OCI-LY7 (cell line): ENCODE data around the gene ATP12A. TPM values are rescaled to one million over a fixed set of nuclear protein-coding genes. Genes with fewer than 3 reads are reported as not detected.

Experiments
- BruUV-seq: library from RNA; stranded (reverse); fragments of 400-500 nt; replicated peaks from 2 replicates; lab custom pipeline; 2021; lab: Mats Ljungman, UMichigan
- CTCF ChIA-PET: fragments of 300-600 bp; sonication (Branson Sonifier 250); formaldehyde crosslinking; loops from one replicate; lab custom pipeline; 2022; ENCODE audit warnings: antibody characterized with exemption; ENCODE audit not compliant: unreplicated experiment; lab: Charles Lee
- POLR2A ChIA-PET: fragments of 300-600 bp; sonication (Branson Sonifier 250); formaldehyde crosslinking; loops from one replicate; lab custom pipeline; 2022; ENCODE audit warnings: antibody characterized with exemption; lab: Charles Lee
- DNase-seq: peaks from one replicate; pipeline ENCODE4 v3.0.0-alpha.2; 2015; ENCODE audit warnings: low spot score
- H2AFZ ChIP-seq: fragments of 200-600 bp; sonication (generic), shearing (Covaris generic); 2 replicates; pipeline ENCODE4 v1.6.1; 2014; ENCODE audit warnings: mild to moderate bottlenecking, antibody characterized with exemption, low read length, moderate library complexity
- H3K27ac ChIP-seq: fragments of 200-600 bp; sonication (generic); 2 replicates; pipeline ENCODE4 v1.5.1; 2014; ENCODE audit warnings: mixed run types, low read depth, mild to moderate bottlenecking, moderate library complexity, low read length, inconsistent platforms; ENCODE audit not compliant: poor library complexity, severe bottlenecking
- H3K36me3 ChIP-seq: fragments of 200-600 bp; sonication (generic); 2 replicates; pipeline ENCODE4 v1.6.1; 2014; ENCODE audit warnings: mild to moderate bottlenecking, antibody characterized with exemption, low read length, moderate library complexity, mixed read lengths; ENCODE audit not compliant: insufficient read depth
- H3K4me1 ChIP-seq: fragments of 200-600 bp; sonication (generic); 2 replicates; pipeline ENCODE4 v1.5.1; 2014; ENCODE audit warnings: mild to moderate bottlenecking, low read length; ENCODE audit not compliant: insufficient read depth, poor library complexity, severe bottlenecking
- H3K4me2 ChIP-seq: fragments of 200-600 bp; sonication (generic); 2 replicates; pipeline ENCODE4 v1.6.1; 2014; ENCODE audit warnings: mild to moderate bottlenecking, low read length
- H3K4me3 ChIP-seq: fragments of 200-600 bp; sonication (generic); 2 replicates; pipeline ENCODE4 v1.5.1; 2014; ENCODE audit warnings: mild to moderate bottlenecking, low read depth, low read length; ENCODE audit not compliant: poor library complexity, severe bottlenecking
- H3K79me2 ChIP-seq: fragments of 200-600 bp; sonication (generic); 2 replicates; pipeline ENCODE4 v1.6.1; 2016; ENCODE audit warnings: low read depth, mild to moderate bottlenecking, low read length, moderate library complexity, mixed read lengths; ENCODE audit not compliant: insufficient read depth
- H3K9me2 ChIP-seq: fragments of 200-600 bp; sonication (generic); 2 replicates; pipeline ENCODE4 v1.6.1; 2016; ENCODE audit warnings: mild to moderate bottlenecking, low read length, mixed read lengths; ENCODE audit not compliant: insufficient read depth
- H3K9me3 ChIP-seq: fragments of 200-600 bp; sonication (generic); 2 replicates; pipeline ENCODE4 v1.6.1; 2014; ENCODE audit warnings: mild to moderate bottlenecking, mixed run types, low read length, mixed read lengths
- H4K20me1 ChIP-seq: fragments of 200-600 bp; sonication (generic); 2 replicates; pipeline ENCODE4 v1.6.1; 2014; ENCODE audit warnings: mild to moderate bottlenecking, antibody characterized with exemption, low read length, moderate library complexity, mixed read lengths; ENCODE audit not compliant: insufficient read depth
- CTCF ChIP-seq: fragments of 200-600 bp; sonication (generic); conservative IDR thresholded peaks from 2 replicates; pipeline ENCODE4 v1.5.1; 2014; ENCODE audit warnings: mild to moderate bottlenecking, antibody characterized with exemption, low read length, moderate library complexity, mixed read lengths
- EZH2phosphoT487 ChIP-seq: fragments of 200-600 bp; sonication (generic); IDR thresholded peaks from 2 replicates; pipeline ENCODE4 v1.6.1; 2018; ENCODE audit warnings: low read depth, borderline replicate concordance, mild to moderate bottlenecking, mixed run types, antibody characterized with exemption, low read length, moderate library complexity, mixed read lengths
- intact Hi-C: fragments of 100-400 bp; cut with micrococcal nuclease; formaldehyde crosslinking; loops from one replicate; pipeline ENCODE4 v1.10.0; 2022; ENCODE audit not compliant: unreplicated experiment
- total RNA-seq, 2 experiments: library from RNA; depleted of rRNA in 1 of 2; stranded (reverse); fragments of >200 nt in 1 of 2; shearing (Covaris generic) in 1 of 2; gene quantifications; 2 replicates each; pipeline ENCODE4 v1.2.3, GENCODE V29; 2014 to 2022

ATP12A gene
- total RNA-seq, 2 experiments from 2014 or later, result not detected

GRCh38 chr13:24741791-24742190, 61.6 kb downstream of the ATP12A start:
- H3K9me2 ChIP-seq, result no peaks in the 10 kb centered on the region
- no TSS peak for BruUV-seq
- no peak for TF ChIP-seq CTCF
- no peak for TF ChIP-seq EZH2phosphoT487

GRCh38 chr13:24742294-24742693, 62.1 kb downstream of the ATP12A start:
- no peaks in the 10 kb centered on the region for H3K79me2 ChIP-seq
- no peak overlapping the region for H3K4me3 ChIP-seq
- no peaks in the 10 kb centered on the region for H3K9me2 ChIP-seq
- H3K4me1 ChIP-seq, result no peaks in the 10 kb centered on the region
- DNase-seq, result no peak
- H4K20me1 ChIP-seq, result no peaks in the 10 kb centered on the region
- CTCF ChIA-PET, result no interaction called here
- no peaks in the 10 kb centered on the region for H3K9me3 ChIP-seq
- no peak overlapping the region for H3K4me2 ChIP-seq
- POLR2A ChIA-PET, result interaction anchor here (0.6 kb wide), 1 partner anchor 17 kb away, joined by 3 read pairs; no protein-coding TSS in a partner anchor
- intact Hi-C loops, result no loop called here
- no TSS peak for BruUV-seq
- no peak overlapping the region for H3K27ac ChIP-seq
- H2AFZ ChIP-seq, result no peak overlapping the region
- TF ChIP-seq CTCF (no peak), EZH2phosphoT487 (no peak)
- no peaks in the 10 kb centered on the region for H3K36me3 ChIP-seq

More at GRCh38 chr13:24741791-24742190, 61.6 kb downstream of the ATP12A start:
- Histone ChIP-seq H3K36me3 (no peaks in the 10 kb centered on the region), H3K4me3 (no peak overlapping the region), H3K27ac (no peak overlapping the region), H3K4me1 (no peaks in the 10 kb centered on the region), H4K20me1 (no peaks in the 10 kb centered on the region), H3K9me3 (no peaks in the 10 kb centered on the region), H3K4me2 (no peak overlapping the region), H2AFZ (no peak overlapping the region), H3K79me2 (no peaks in the 10 kb centered on the region)
- ChIA-PET POLR2A (no interaction called here), CTCF (no interaction called here)
- DNase-seq, result no peak
- intact Hi-C loops, result no loop called here

GRCh38 chr13:24742977-24743376, 62.8 kb downstream of the ATP12A start:
- no TSS peak for BruUV-seq
- DNase-seq, result no peak
- no peaks in the 10 kb centered on the region for H3K36me3 ChIP-seq
- no peak for TF ChIP-seq CTCF
- no peak for TF ChIP-seq EZH2phosphoT487
- CTCF ChIA-PET, result interaction anchor here (0.6 kb wide), 1 partner anchor 303 kb away, joined by 3 read pairs; no protein-coding TSS in a partner anchor
- no peak overlapping the region for H3K27ac ChIP-seq
- no peaks in the 10 kb centered on the region for H3K9me2 ChIP-seq
- no peaks in the 10 kb centered on the region for H3K79me2 ChIP-seq
- H3K4me1 ChIP-seq, result no peaks in the 10 kb centered on the region
- H4K20me1 ChIP-seq, result no peaks in the 10 kb centered on the region
- POLR2A ChIA-PET, result interaction anchor here (0.6 kb wide), 1 partner anchor 16 kb away, joined by 3 read pairs; no protein-coding TSS in a partner anchor
- H3K9me3 ChIP-seq, result no peaks in the 10 kb centered on the region
- H3K4me3 ChIP-seq, result no peak overlapping the region
- intact Hi-C loops, result no loop called here
- no peak overlapping the region for H3K4me2 ChIP-seq
- no peak overlapping the region for H2AFZ ChIP-seq
